Cortex of kidney (tissue), 1 donor: ENCODE results near the gene PDE9A.

Source experiments
- DNase-seq: peaks from one replicate; lab custom pipeline; 2025; lab: John Stamatoyannopoulos, UW

Gene PDE9A

GRCh38 chr21:42672699-42673458 lies 19.5 kb downstream of the PDE9A start:
- no peak for DNase-seq

GRCh38 chr21:42673633-42674328 lies 20.4 kb downstream of the PDE9A start:
- DNase-seq = no peak

DNA sequence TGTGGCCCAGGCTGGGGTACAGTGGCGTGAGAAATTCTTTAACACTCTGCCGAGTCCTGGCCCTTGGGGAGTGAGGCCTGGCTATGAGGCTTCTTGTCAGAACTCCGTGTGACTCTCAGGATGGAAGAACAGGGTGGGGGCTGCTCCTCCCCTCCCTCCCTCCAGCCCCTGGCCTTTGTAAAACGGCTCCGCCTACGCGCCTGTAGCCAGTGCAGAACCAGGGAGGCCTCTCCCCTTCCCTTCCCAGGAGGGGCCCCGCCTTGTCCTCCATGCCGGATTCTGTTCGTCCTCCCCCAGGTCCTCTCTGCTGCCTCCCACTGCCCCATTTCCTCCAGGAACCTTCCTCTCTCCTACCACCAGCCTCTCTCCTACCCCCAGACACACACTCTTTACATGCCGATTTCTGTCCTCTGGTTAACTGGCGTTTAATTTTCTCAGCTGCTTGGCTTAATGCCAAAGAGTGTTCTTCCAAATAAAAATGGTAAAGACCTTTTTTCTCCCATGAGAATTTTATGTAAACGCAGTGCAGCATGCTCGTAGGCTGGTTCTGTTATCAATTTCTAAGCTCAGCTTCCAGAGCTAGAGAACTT lies 21.0 kb downstream of the PDE9A start:
- no peak for DNase-seq

DNA sequence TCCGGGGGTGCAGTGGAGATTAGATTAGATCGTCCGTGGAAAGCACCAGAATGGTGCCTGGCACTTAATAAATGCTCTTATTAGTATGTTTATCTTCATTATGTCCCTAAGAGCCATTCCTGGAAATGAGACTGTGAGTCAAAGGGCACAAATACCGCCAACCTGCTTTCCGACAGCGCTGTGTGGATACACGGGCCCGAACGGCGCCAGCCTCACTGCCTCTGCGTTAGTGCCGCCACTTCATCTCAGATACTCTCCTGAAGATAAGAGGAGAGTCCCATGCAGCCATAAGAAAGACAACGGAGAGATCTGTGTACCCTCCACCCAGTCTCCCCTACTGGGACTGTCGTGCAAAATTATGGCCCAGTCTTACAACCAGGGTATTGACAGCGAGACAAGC lies 22.0 kb downstream of the PDE9A start:
- DNase-seq = no peak

- DNase-seq = no peak
Observed at GRCh38 chr21:42676808-42677207, 23.4 kb downstream of the PDE9A start.

- DNase-seq = no peak
Observed at GRCh38 chr21:42677339-42678321, 24.2 kb downstream of the PDE9A start.

GRCh38 chr21:42678618-42679295 lies 25.3 kb downstream of the PDE9A start:
- DNase-seq = no peak

- no peak for DNase-seq
Observed at GRCh38 chr21:42679319-42680057, 26.1 kb downstream of the PDE9A start.

DNA sequence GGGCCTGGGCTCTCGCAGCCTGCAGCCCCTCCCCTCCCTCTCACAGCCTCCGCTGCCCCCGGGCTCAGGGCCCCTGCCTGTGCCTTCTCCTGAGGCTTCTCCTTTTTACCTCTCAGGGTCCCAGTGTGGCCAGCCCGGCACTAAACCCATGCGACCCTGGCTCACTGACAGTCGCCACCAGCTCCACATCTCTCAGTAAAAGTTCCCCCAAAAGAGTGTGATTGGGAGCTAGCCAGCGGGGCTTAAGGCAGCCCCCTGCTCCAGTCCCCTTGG lies 26.6 kb downstream of the PDE9A start:
- no peak for DNase-seq

GRCh38 chr21:42680429-42680828 lies 27.0 kb downstream of the PDE9A start:
- DNase-seq = no peak

- DNase-seq = no peak
Observed at GRCh38 chr21:42681296-42682206, 28.1 kb downstream of the PDE9A start.

DNA sequence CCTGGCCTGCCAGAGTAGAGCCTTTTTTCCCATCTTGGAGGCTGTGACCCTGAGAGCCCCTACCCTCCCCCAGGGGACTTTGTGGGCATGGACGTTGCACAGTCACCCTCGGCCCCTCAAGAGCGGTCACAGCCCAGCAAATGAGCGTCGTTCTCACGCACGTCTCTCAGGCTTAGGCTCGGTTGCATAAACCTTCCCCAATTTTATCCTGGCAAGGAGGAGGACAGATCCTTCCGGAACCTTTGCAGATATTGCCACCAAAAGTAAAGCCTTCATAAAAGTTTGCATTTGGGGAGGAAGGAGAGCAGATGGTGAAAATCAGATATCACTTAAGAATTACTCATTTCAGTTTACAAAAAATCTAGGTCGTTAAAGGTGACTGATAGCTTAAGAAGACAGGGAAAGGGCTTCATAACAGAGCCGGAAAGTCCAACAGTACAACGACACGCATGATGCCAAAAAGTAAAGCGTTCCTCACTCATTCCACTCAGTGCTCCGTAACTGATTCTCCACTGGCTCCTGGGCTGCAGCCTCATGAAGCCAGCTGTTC lies 29.3 kb downstream of the PDE9A start:
- DNase-seq = no peak

GRCh38 chr21:42683371-42684108 lies 30.1 kb downstream of the PDE9A start:
- no peak for DNase-seq

DNA sequence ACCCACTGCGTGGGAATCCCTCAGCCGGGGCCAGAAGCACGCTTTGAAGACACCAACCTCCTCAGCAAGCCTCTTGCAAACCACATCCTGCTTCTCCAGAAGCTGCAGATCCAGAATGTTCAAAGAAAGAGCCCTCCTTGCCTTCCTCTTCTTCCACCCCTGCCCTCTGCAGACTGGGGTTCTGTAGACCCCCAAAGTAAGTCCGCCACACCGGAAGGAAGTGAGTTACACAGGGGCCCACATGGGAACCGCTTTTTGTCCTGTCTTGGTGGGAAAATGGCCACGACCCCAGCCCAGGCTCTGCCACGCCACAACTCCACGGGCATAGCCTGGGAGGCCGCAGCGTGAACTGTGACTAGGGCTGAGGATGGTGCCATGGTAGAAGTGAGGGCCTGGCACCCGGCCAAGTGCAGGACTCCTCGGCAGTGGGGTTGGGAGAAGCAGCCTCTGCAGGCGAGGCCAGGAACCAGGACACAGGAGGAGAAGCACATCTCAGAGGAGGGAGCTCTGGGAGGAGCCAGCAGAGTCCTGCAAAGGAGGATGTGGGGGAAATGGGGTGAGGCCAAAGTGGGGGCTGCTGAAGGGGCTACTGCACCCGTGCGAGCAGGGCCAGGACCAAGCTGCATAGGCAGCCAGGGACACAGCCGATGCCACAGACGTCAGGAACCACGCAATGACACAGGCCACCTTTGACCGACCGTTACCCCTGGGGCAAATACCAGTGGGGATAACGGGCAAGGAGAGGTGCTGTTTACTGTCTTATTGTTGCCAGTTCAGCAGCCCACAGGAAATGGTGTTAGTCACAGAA lies 30.9 kb downstream of the PDE9A start:
- DNase-seq = no peak

DNA sequence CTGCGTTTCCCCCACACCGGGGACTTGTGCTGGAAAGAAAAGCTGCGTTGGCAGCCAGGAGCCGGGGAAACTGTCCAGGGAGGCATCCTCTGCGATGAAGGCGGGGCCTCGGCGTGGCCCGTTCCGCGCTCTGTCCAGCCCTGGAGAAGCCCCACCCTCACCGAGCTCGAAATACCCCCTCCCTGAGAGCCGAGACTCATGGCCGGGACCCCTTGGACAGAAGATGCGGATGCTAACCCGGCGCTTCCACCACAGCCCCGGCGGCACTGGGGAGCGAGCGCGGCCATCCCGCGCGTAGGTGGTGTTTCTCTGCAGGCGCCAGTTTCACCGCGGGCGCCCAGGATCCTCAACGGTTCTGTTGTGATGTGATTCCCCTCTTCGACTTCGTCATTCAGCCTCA lies 31.6 kb downstream of the PDE9A start:
- no peak for DNase-seq

DNA sequence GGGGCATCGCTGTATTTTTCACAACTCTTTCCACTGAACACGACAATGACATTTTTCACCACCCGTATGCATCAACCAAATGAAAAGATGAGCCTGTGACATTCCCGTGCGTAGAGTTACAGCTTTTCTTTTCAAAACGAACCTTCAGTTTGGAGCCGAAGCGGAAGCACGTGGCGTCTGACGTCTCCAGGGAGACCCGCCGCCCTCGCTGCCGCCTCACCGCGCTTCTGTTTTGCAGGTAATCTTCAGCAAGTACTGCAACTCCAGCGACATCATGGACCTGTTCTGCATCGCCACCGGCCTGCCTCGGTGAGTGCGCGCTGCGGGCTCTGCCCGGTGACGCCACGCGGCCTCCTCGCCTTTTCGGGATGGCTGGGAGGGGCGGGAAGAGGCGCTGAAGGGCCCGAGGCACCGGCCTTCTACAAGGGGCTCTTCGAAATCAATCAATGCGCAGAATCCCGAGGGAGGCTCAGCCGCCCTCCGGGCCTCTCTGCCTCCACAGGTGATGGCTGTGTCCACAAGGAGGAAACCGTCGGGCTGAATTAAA lies 32.6 kb downstream of the PDE9A start:
- DNase-seq = no peak

GRCh38 chr21:42687796-42688195 lies 34.4 kb downstream of the PDE9A start:
- DNase-seq = no peak
